Measurements from ENCODE around the gene STARD10.

Gene STARD10

DNA sequence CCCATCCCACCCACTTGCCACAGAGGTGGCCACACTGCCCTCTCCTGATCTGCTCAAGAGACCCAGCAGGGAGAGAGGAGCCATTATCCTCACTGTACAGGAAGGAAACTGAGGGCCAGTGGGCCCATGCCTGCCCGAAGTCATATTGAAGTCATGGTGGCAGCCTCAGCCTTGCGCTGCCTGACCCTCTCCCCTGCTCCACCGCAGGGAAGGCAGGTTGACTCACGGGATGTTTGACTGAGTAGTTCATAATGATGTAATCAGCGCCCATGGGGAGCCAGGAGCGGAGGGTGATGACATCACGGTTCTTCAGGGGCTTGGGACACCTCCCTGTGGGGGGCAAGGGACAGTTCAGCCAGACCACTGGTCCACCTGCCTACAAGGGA is 35.5 kb downstream of the STARD10 start:
- no peaks in the 10 kb centered on the region for H3K27me3 ChIP-seq (ENCODE audit: control insufficient read depth, insufficient read depth, low read length)
- H3K27ac ChIP-seq (ENCODE audit: low read depth, low read length) = no peak overlapping the region
- H3K36me3 ChIP-seq (ENCODE audit: control insufficient read depth, insufficient read depth, low read length) = 0 out of 2 replicates have a peak, but pooled peaks cover 5% of the 10 kb centered on the region
- no peak overlapping the region for H3K9ac ChIP-seq (ENCODE audit: low read length)
- peaks cover 13% of the 10 kb centered on the region for H3K4me1 ChIP-seq (ENCODE audit: control insufficient read depth, insufficient read depth, low read length)
- H3K9me3 ChIP-seq (ENCODE audit: control insufficient read depth, insufficient read depth, low read depth, low read length) = no peaks in the 10 kb centered on the region
- H3K4me3 ChIP-seq (ENCODE audit: low read depth, low read length) = no peak overlapping the region

DNA sequence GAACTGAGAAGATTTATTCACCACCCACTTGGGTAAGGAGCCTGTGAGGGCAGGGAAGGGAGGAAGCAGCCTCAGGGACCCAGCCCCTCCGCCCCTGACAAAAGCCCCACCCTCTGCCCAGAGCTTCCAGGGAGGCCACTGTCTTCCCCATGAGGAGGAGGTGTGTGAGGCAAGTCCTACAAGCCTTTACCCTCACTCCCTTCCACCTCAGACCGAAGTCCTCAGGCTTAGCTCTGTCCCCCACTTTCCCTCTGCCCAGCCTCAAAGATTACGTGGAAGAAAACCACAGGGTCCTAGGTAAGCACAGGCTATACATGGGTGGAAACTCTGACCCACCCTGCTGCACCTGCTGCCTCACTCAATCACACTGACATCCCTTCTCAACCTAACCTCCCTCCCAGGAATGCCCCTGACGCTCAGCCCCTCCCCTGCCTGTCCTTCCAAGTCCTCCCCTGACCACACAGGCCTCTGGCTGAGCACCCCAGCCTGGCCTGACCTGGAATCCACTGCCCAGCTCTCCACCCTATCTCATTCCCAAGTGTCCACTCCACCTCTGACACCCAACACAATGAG is 38.0 kb downstream of the STARD10 start:
- Histone ChIP-seq H3K4me1 (ENCODE audit: control insufficient read depth, insufficient read depth, low read length) (peaks cover 27% of the 10 kb centered on the region), H3K9me3 (ENCODE audit: control insufficient read depth, insufficient read depth, low read depth, low read length) (no peaks in the 10 kb centered on the region), H3K9ac (ENCODE audit: low read length) (no peak overlapping the region), H3K4me3 (ENCODE audit: low read depth, low read length) (no peak overlapping the region), H3K27me3 (ENCODE audit: control insufficient read depth, insufficient read depth, low read length) (no peaks in the 10 kb centered on the region), H3K27ac (ENCODE audit: low read depth, low read length) (no peak overlapping the region), H3K36me3 (ENCODE audit: control insufficient read depth, insufficient read depth, low read length) (0 out of 2 replicates have a peak, but pooled peaks cover 5% of the 10 kb centered on the region)

DNA sequence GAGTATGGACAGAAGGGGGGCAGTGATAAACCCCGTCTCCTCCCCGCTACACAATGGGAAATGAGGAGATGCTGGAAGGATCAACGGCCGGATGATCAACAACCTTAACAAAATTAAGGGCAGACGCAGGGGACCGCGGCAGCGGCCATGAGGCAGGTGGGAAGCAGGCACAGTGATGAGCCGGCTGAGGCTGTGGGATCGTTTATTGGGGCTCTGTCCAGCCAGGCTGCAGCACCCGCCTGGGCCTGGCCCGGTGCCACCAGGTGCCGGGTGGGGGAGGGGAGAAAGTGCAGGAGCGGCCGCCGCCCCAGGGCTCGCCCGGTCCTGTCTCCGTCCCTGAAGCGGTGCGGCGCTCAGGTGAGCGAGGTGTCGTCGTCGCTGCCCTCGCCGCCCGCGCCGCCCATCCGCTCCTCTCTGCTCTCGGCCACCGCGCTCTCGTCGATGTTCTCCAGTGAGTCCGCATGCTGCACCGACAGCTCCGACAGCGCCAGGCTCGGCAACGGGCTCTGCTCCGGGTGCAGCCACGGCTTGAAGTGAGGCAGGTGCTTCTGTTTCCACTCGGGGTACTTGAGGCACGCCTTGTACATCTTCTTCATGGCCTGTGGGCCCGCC is 39.2 kb downstream of the STARD10 start:
- Histone ChIP-seq H3K36me3 (ENCODE audit: control insufficient read depth, insufficient read depth, low read length) (0 out of 2 replicates have a peak, but pooled peaks cover 5% of the 10 kb centered on the region), H3K4me1 (ENCODE audit: control insufficient read depth, insufficient read depth, low read length) (peaks cover 32% of the 10 kb centered on the region), H3K9ac (ENCODE audit: low read length) (no peak overlapping the region), H3K27me3 (ENCODE audit: control insufficient read depth, insufficient read depth, low read length) (no peaks in the 10 kb centered on the region), H3K9me3 (ENCODE audit: control insufficient read depth, insufficient read depth, low read depth, low read length) (no peaks in the 10 kb centered on the region), H3K27ac (ENCODE audit: low read depth, low read length) (no peak overlapping the region), H3K4me3 (ENCODE audit: low read depth, low read length) (peak overlapping the region; percentile 11; the same call in 1 of the 2 replicates)

DNA sequence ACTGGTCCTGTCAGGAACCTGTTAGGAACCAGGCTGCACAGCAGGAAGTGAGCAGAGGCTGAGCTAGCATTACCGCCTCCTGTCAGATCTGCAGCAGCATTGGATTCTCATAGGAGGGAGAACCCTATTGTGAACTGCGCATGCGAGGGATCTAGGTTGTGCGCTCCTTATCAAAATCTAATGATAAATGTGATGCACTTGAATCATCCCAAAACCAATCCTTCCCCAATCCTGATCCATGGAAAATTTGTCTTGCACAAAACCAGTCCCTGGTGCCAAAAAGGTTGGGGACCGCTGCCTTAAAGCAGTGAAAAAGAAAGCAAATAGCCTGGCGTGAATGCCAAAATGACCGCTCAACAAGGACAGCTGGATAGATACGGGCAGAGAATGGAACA is 39.7 kb downstream of the STARD10 start:
- H3K9ac ChIP-seq (ENCODE audit: low read length) = no peak overlapping the region
- no peaks in the 10 kb centered on the region for H3K9me3 ChIP-seq (ENCODE audit: control insufficient read depth, insufficient read depth, low read depth, low read length)
- H3K27ac ChIP-seq (ENCODE audit: low read depth, low read length) = no peak overlapping the region
- no peak overlapping the region for H3K4me3 ChIP-seq (ENCODE audit: low read depth, low read length)
- no peaks in the 10 kb centered on the region for H3K27me3 ChIP-seq (ENCODE audit: control insufficient read depth, insufficient read depth, low read length)
- peaks cover 32% of the 10 kb centered on the region for H3K4me1 ChIP-seq (ENCODE audit: control insufficient read depth, insufficient read depth, low read length)
- H3K36me3 ChIP-seq (ENCODE audit: control insufficient read depth, insufficient read depth, low read length) = 0 out of 2 replicates have a peak, but pooled peaks cover 5% of the 10 kb centered on the region

DNA sequence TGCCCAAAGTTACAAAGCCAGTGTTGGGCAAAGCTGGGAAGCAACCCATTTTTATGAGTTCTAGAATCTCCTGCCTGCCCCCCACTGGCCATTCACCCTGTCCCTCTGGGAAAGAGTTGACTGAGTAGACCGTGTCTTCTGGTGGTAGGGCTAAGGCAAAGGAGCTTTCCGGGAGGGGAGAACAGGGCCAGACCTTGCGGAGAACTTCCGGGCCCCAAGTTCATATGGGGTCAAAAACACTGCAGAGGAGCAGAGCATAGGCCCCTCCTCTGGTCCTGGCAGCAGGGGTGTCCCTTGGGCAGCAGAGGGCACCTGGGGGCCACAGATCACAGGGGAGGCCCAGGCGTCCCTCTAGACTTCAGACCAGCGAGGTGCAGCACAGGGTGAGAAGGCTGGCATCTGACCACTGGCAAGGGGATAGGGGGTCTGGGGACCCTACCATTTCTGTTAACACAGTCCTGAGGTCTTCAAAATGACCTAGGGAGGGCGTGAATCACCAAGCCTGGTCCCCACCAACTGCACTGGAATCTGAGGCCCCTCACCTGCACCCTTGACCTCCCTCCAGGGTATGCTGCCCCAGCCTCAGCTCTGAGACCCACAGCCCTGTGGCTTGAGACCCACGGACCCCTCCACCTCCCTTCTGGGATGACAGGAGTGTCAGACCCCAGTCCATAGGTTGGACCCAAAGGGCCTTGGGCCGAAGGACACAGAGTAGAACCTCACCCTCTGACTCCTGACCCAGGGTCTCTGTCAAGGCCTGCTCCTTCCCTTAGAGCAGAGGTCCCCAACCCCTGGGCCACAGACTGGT is 40.3 kb downstream of the STARD10 start:
- Histone ChIP-seq H3K9me3 (ENCODE audit: control insufficient read depth, insufficient read depth, low read depth, low read length) (no peaks in the 10 kb centered on the region), H3K36me3 (ENCODE audit: control insufficient read depth, insufficient read depth, low read length) (peaks cover 4% of the 10 kb centered on the region; the same call in 1 of the 2 replicates), H3K4me3 (ENCODE audit: low read depth, low read length) (peak overlapping the region; percentile 85; the same call in 1 of the 2 replicates), H3K27me3 (ENCODE audit: control insufficient read depth, insufficient read depth, low read length) (no peaks in the 10 kb centered on the region), H3K9ac (ENCODE audit: low read length) (no peak overlapping the region), H3K4me1 (ENCODE audit: control insufficient read depth, insufficient read depth, low read length) (peaks cover 32% of the 10 kb centered on the region), H3K27ac (ENCODE audit: low read depth, low read length) (no peak overlapping the region)

DNA sequence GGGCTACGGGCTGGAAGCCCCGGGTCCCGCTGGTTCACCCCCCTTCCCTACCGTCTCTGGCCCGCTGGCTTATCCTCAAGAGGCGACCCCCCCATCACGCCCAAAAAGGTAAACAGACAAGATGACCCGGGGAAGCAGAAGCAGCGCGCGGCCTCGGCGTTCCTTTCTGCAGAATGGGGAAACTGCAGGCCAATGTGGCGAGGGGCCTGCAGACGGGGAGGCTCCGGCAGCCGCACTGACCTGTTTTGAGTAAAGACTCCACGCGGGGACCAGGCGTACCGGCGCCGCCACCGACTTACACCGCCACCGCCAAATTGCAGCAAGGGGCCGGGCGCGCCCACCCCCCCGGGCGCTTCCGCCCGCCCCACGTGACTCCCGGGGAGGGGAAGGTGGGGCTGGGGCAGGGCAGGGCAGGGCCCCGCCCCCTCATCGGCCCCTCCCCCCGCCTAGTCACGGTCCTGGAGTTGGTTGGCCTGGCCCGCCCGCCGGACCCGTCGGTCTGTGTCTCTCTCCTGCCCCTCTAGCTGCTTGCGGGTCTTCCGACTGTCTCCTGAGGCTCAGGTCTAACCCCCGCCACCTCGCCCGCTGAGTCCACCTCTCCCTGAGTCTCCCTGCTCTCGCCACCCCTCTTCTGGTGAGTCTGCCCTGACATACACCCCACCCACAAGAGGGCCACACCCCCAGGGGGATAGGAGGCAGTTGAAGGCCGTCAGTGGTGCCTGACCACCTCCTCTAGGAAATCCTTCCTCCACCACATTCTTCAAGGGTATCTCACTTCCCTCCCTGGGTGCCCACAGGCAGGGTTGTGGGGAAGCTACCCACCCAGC is 41.5 kb downstream of the STARD10 start, which contains the start of gene ARAP1:
Gene ARAP1, minus strand, starts transcription at position 321 of the 827 bp plus-strand sequence. CDS start 25,280 bp downstream, outside the sequence.
- no peaks in the 10 kb centered on the region for H3K27me3 ChIP-seq (ENCODE audit: control insufficient read depth, insufficient read depth, low read length)
- H3K36me3 ChIP-seq (ENCODE audit: control insufficient read depth, insufficient read depth, low read length) = peaks cover 12% of the 10 kb centered on the region; the same call in 1 of the 2 replicates
- peak within 1 kb of the TSS; percentile 85 for H3K4me3 ChIP-seq (ENCODE audit: low read depth, low read length)
- H3K9ac ChIP-seq (ENCODE audit: low read length) = peak within 1 kb of the TSS; percentile 80
- H3K4me1 ChIP-seq (ENCODE audit: control insufficient read depth, insufficient read depth, low read length) = peaks cover 37% of the 10 kb centered on the region
- H3K27ac ChIP-seq (ENCODE audit: low read depth, low read length) = peak within 1 kb of the TSS; percentile 70; the same call in 1 of the 2 replicates
- H3K9me3 ChIP-seq (ENCODE audit: control insufficient read depth, insufficient read depth, low read depth, low read length) = no peaks in the 10 kb centered on the region

DNA sequence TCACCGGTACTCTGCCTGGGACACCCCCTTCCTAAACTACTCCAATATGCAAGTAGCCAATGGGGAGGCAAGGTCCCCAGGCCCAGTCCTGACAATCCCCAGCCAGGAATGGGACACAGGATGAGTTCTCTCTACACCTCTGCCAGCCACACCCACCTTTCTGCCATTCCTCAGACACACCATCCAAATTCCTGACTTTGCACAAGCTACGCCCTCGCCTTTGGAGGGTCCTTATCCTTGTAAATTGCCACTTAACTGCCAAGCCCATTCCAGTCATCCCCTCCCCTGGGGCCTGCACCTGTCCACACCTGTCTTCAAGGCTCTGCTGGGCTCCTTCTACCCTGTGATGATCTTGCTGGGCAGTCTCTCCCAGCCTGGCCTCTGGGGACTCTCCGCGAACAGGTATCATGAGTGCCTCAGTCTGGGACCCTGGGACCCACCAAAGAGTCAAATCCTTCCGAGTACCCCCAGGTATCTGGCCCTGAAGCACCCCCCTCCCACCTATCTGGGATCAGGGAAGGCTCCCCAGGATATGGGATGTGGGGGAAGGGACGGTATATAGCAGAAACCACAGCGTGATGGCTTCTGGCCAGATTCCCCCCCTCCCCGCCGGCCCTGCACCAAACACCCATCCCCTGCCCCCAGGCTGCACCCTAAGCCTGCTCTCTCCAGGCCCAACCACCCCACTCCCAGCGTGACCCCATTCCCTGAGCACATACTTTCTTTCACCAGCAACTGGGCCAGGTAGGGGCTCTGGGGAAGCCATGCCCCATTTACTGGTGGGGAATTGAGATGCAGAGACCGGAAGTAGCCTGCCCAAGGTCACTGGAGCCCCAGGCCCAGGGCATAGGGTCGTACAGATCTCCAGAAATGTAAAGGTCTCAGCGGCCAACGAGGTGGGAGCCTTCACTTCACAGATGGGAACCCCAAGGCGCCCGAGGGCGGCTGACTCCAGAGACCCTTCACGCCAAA is 42.4 kb downstream of the STARD10 start:
- peaks cover 10% of the 10 kb centered on the region; the same call in 1 of the 2 replicates for H3K36me3 ChIP-seq (ENCODE audit: control insufficient read depth, insufficient read depth, low read length)
- H3K9ac ChIP-seq (ENCODE audit: low read length) = peak overlapping the region; percentile 80
- peak overlapping the region; percentile 85 for H3K4me3 ChIP-seq (ENCODE audit: low read depth, low read length)
- no peaks in the 10 kb centered on the region for H3K9me3 ChIP-seq (ENCODE audit: control insufficient read depth, insufficient read depth, low read depth, low read length)
- H3K27ac ChIP-seq (ENCODE audit: low read depth, low read length) = peak overlapping the region; percentile 70; the same call in 1 of the 2 replicates
- peaks cover 40% of the 10 kb centered on the region for H3K4me1 ChIP-seq (ENCODE audit: control insufficient read depth, insufficient read depth, low read length)
- no peaks in the 10 kb centered on the region for H3K27me3 ChIP-seq (ENCODE audit: control insufficient read depth, insufficient read depth, low read length)

DNA sequence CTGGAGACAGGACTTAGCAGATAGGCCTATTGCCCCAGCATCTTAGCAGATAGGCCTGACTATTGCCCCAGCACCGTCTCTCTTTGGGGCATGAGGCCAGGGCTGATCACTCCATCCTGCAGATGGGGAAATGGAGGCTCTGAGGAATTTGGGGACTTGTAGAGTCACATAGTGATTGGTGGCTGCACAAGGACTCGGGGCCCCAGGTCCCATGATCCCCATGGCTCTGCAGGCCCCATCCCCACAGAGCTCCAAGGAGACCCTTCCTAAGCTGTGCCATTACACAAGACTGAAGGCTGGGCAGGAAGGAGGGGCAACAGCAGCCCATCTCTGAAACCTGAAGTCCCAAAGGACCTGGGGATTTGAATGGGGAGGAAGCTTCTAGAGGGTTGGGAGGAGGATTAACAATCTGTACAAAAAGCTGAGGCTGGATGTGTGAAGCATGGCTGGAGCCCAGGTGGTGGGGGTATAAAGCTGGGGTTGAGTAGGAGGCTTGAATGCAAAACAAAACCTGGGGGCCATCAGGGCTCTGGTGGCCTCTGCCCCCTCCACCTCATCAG is 43.2 kb downstream of the STARD10 start:
- Histone ChIP-seq H3K27ac (ENCODE audit: low read depth, low read length) (no peak overlapping the region), H3K4me1 (ENCODE audit: control insufficient read depth, insufficient read depth, low read length) (peaks cover 40% of the 10 kb centered on the region), H3K4me3 (ENCODE audit: low read depth, low read length) (peak overlapping the region; percentile 85), H3K36me3 (ENCODE audit: control insufficient read depth, insufficient read depth, low read length) (peaks cover 10% of the 10 kb centered on the region; the same call in 1 of the 2 replicates), H3K9ac (ENCODE audit: low read length) (peak overlapping the region; percentile 80), H3K27me3 (ENCODE audit: control insufficient read depth, insufficient read depth, low read length) (no peaks in the 10 kb centered on the region), H3K9me3 (ENCODE audit: control insufficient read depth, insufficient read depth, low read depth, low read length) (no peaks in the 10 kb centered on the region)

DNA sequence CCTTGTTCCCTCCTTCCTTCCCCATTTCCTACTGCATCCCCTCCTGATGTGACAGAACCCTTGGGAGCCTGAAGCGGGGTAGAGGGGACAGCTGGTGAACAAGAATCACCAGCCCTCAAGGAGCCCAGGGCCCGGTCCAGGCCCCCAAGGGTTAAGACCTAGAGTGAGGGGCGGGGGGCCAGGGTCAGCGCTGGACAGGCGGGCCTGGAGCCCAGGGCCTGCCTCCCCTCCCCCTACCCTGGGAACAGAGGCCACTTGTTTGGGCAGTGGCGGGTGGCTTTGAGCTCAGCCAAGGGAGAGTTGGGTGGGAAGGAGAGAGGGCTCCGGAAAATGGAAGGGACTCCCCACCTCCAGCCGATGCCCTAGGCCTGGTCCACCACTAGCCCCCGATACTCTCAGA is 43.8 kb downstream of the STARD10 start:
- H3K9ac ChIP-seq (ENCODE audit: low read length) = no peak overlapping the region
- no peak overlapping the region for H3K27ac ChIP-seq (ENCODE audit: low read depth, low read length)
- H3K27me3 ChIP-seq (ENCODE audit: control insufficient read depth, insufficient read depth, low read length) = no peaks in the 10 kb centered on the region
- H3K4me1 ChIP-seq (ENCODE audit: control insufficient read depth, insufficient read depth, low read length) = peaks cover 40% of the 10 kb centered on the region
- no peaks in the 10 kb centered on the region for H3K9me3 ChIP-seq (ENCODE audit: control insufficient read depth, insufficient read depth, low read depth, low read length)
- peaks cover 10% of the 10 kb centered on the region; the same call in 1 of the 2 replicates for H3K36me3 ChIP-seq (ENCODE audit: control insufficient read depth, insufficient read depth, low read length)
- H3K4me3 ChIP-seq (ENCODE audit: low read depth, low read length) = no peak overlapping the region

Measured in HUES6 (cell line).